Chondrocyte (in vitro differentiated cells): ENCODE measurements around the gene SERINC5. TPM values are rescaled to one million over a fixed set of nuclear protein-coding genes. Genes with fewer than 3 reads are reported as not detected.
A peak's percentile ranks its signal among the peaks of the same experiment; 100 is the strongest.

ENCODE experiments used
- DNase-seq: peaks from one replicate; pipeline ENCODE4 v3.0.0; 2021; ENCODE audit warnings: mixed read lengths, low spot score
- H3K27ac Mint-ChIP-seq: one replicate; pipeline ENCODE4 v1.8.0; 2021; ENCODE audit warnings: mild to moderate bottlenecking, moderate library complexity, mixed read lengths; ENCODE audit not compliant: unreplicated experiment
- H3K27me3 Mint-ChIP-seq: 2 replicates; pipeline ENCODE4 v1.8.0; 2021; ENCODE audit warnings: low read depth, mixed read lengths
- H3K36me3 Mint-ChIP-seq: 2 replicates; pipeline ENCODE4 v1.8.0; 2021; ENCODE audit warnings: low read depth, mixed read lengths
- H3K4me1 Mint-ChIP-seq: 2 replicates; pipeline ENCODE4 v1.8.0; 2021; ENCODE audit warnings: low read depth, mild to moderate bottlenecking, mixed read lengths
- H3K4me3 Mint-ChIP-seq: one replicate; pipeline ENCODE4 v1.8.0; 2021; ENCODE audit warnings: mild to moderate bottlenecking, moderate library complexity, mixed read lengths; ENCODE audit not compliant: unreplicated experiment
- H3K9me3 Mint-ChIP-seq: 2 replicates; pipeline ENCODE4 v1.8.0; 2021; ENCODE audit warnings: low read depth, mixed read lengths
- total RNA-seq: library from RNA; stranded (reverse); gene quantifications from 3 replicates; pipeline ENCODE4 v1.2.1, GENCODE V29; 2021
- TF ChIP-seq, protein P1 (sequence below): fragments of 200-600 bp; sonication (generic); IDR thresholded peaks from 2 replicates; pipeline ENCODE4 v1.5.0; 2021; ENCODE audit warnings: antibody characterized with exemption, mild to moderate bottlenecking, moderate library complexity

Gene SERINC5
- total RNA-seq, 1 donor from 2014 or later, result 41.5 TPM

GRCh38 chr5:80248378-80248777 is 7.5 kb downstream of the SERINC5 start:
- no peak overlapping the region for H3K4me3 Mint-ChIP-seq
- H3K9me3 Mint-ChIP-seq, result no peaks in the 10 kb centered on the region
- H3K4me1 Mint-ChIP-seq, result peaks cover 55% of the 10 kb centered on the region
- H3K27ac Mint-ChIP-seq, result peak overlapping the region; percentile 91
- DNase-seq, result no peak
- no peaks in the 10 kb centered on the region for H3K36me3 Mint-ChIP-seq
- no peaks in the 10 kb centered on the region for H3K27me3 Mint-ChIP-seq
- TF ChIP-seq, protein P1, sequence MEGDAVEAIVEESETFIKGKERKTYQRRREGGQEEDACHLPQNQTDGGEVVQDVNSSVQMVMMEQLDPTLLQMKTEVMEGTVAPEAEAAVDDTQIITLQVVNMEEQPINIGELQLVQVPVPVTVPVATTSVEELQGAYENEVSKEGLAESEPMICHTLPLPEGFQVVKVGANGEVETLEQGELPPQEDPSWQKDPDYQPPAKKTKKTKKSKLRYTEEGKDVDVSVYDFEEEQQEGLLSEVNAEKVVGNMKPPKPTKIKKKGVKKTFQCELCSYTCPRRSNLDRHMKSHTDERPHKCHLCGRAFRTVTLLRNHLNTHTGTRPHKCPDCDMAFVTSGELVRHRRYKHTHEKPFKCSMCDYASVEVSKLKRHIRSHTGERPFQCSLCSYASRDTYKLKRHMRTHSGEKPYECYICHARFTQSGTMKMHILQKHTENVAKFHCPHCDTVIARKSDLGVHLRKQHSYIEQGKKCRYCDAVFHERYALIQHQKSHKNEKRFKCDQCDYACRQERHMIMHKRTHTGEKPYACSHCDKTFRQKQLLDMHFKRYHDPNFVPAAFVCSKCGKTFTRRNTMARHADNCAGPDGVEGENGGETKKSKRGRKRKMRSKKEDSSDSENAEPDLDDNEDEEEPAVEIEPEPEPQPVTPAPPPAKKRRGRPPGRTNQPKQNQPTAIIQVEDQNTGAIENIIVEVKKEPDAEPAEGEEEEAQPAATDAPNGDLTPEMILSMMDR, result no peak

- Mint-ChIP-seq H3K4me1 (peaks cover 48% of the 10 kb centered on the region), H3K27me3 (no peaks in the 10 kb centered on the region), H3K27ac (peak overlapping the region; percentile 91), H3K4me3 (peak overlapping the region; percentile 56), H3K36me3 (peaks cover 1% of the 10 kb centered on the region), H3K9me3 (peaks cover 5% of the 10 kb centered on the region)
- DNase-seq, result no peak
- TF ChIP-seq, protein P1, result no peak
Measured at GRCh38 chr5:80246995-80247729, 8.7 kb downstream of the SERINC5 start.

GRCh38 chr5:80246001-80246758 is 9.7 kb downstream of the SERINC5 start:
- peaks cover 45% of the 10 kb centered on the region for H3K4me1 Mint-ChIP-seq
- no peak for DNase-seq
- TF ChIP-seq, protein P1, result no peak
- H3K27me3 Mint-ChIP-seq, result no peaks in the 10 kb centered on the region
- peak overlapping the region; percentile 44 for H3K4me3 Mint-ChIP-seq
- H3K36me3 Mint-ChIP-seq, result peaks cover 6% of the 10 kb centered on the region
- H3K27ac Mint-ChIP-seq, result peak overlapping the region; percentile 91
- peaks cover 8% of the 10 kb centered on the region for H3K9me3 Mint-ChIP-seq

- peaks cover 6% of the 10 kb centered on the region for H3K36me3 Mint-ChIP-seq
- DNase-seq, result no peak
- peaks cover 57% of the 10 kb centered on the region for H3K4me1 Mint-ChIP-seq
- H3K27ac Mint-ChIP-seq, result no peak overlapping the region
- H3K9me3 Mint-ChIP-seq, result peaks cover 8% of the 10 kb centered on the region
- TF ChIP-seq, protein P1, result no peak
- H3K4me3 Mint-ChIP-seq, result no peak overlapping the region
- no peaks in the 10 kb centered on the region for H3K27me3 Mint-ChIP-seq
Measured at GRCh38 chr5:80243567-80243966, 12.3 kb downstream of the SERINC5 start.

- H3K9me3 Mint-ChIP-seq, result peaks cover 8% of the 10 kb centered on the region
- peaks cover 54% of the 10 kb centered on the region for H3K4me1 Mint-ChIP-seq
- peaks cover 6% of the 10 kb centered on the region for H3K36me3 Mint-ChIP-seq
- no peak overlapping the region for H3K27ac Mint-ChIP-seq
- no peaks in the 10 kb centered on the region for H3K27me3 Mint-ChIP-seq
- TF ChIP-seq, protein P1, result no peak
- H3K4me3 Mint-ChIP-seq, result no peak overlapping the region
- DNase-seq, result no peak
Measured at GRCh38 chr5:80242849-80243248, 13.0 kb downstream of the SERINC5 start.
